IPS DF 19.7 (cell line): ENCODE data around the gene ACACA.
"Not testable (repeated sequence)": the region's sequence is repeated elsewhere in the genome, so short reads cannot be mapped to it uniquely, and the experiment has no call there.

ENCODE experiments used
- DNase-seq: peaks from one replicate; pipeline ENCODE4 v3.0.0-alpha.2; 2013; ENCODE audit warnings: low read depth, low spot score

ACACA gene

DNA sequence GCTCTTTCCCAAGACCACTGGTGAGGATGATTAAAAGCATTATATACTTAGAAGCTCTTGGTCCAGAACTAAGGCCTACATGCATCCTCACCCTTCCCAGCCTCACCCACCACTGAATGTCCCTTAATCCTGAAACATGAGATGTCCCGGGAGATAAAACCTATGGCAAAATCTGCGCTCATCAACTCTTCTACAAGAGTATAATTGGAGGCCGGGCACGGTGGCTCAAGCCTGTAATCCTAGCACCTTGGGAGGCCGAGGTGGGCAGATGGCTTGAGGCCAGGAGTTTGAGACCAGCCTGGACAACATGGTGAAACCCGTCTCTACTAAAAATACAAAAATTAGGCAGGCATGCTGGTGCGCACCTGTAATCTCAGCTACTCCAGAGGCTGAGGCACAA is 13.3 kb downstream of the ACACA start:
- DNase-seq, result no peak

DNA sequence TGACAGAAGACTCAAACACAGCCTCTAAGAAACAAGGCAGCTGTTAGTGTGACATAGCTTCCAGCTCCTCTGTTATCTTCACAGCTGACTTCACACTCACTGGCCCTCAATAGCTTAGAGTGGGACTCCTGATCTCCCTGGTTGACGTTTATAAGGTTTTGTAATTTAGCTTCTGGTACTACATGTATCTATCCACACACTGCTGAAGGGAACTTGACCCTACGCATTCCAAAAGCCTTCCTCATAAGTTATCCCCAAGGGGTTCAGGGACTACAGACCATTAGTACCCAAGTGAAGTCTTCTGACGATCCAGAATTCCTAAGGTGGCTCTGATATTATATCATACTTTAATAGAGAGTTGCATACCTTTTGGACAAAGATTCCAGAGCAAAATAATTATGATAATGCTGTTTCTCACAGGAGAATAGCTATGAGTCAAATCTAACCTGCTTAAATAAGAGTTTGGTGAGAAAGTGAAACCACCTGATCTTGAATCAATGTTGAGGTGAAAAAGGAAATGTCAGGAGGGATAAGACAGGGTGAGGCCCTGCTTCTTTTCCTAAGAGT is 14.5 kb downstream of the ACACA start:
- DNase-seq, result no peak

DNA sequence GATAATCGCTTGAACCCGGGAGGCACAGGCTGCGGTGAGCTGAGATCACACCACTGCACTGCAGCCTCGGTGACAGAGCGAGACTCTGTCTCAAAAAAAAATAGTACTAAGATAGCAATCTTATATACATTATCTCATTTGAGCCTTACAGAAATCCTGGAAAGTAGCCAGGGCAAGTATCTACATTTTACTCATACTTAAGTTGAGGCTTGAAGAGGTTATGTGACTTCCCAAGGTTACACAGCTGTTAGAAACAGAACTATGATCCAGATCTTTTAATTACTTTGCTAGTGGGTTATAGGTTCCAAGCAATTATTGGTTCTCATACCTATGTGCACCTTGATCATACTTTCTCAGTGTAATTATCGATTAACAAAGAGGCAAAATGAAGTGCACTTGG is 15.5 kb downstream of the ACACA start:
- DNase-seq, result no peak

DNA sequence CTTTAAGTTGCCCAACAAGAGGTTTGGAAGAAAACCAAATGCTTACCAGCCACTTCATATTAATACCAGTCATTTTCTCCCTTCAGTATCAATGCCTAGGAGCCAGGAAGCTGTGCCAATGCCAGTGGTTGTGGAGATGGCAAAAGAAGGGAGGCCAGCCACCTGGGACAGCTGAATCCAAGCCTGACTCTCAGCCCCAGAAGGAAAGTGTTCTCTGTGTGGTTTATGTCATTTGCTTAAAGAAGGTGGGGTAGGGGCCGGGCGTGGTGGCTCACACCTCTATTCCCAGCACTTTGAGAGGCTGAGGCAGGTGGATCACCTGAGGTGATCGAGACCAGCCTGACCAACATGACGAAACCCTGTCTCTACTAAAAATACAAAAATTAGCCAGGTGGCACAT is 17.5 kb downstream of the ACACA start:
- no peak for DNase-seq

DNA sequence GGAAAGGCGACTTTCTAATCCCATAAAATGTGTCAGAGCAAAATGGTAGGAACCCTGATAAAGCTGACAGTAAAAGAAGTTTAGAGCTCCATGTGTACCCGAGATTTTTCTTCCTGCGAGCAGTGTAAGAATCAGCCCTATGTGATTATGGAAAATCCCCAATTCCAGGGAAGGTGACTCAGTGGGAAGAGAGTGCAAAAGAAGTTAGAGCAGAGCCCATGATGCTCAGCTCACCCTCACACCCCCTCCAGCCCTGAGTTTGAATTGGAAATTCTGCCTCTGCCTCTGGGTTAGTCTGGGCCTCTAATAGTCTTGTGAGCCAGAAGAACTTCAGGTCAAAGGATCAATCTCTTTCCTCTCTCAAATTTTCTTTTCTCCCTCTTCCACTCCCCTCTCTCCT is 18.4 kb downstream of the ACACA start:
- no peak for DNase-seq

DNA sequence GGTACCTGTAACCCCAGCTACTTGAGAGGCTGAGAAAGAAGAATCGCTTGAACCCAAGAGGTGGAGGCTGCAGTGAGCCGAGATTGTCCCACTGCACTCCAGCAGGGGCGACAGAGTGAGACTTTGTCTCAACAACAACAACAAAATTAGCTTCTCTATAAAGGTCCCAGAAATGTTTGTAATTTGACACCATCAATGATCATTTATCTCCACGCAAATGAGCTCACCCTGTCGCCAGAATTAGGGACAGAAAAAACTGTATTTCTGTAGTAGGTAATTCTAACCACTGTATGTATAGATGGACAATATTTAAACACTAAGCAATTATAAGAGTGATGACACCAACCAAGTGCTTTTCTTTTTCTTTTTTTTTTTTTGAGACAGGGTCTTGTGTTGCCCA is 20.2 kb downstream of the ACACA start:
- DNase-seq, result no peak

DNA sequence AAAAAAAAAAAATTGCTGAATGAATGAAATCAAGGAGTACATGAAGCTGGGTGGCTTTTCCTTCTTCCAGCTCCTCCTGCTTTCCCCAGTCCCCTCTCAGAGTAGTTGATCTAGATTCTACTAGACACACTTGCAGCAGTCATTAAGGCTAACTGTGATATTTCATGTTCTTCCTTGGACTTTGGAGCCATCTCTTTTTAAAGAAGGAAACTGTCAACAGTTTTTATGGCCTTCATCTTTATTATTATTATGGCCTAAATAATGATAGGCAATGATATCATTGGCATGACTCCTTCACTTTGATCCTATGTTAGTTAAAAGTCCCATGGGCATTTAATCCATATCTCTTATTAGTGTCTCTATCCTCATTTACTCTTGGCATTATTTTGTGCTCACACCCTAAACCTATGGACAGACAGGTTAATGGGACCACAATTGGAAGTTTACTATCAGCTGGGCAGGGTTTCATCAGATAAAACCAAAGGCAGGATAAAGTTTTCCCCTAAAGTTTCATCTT is 21.1 kb downstream of the ACACA start:
- no peak for DNase-seq

DNA sequence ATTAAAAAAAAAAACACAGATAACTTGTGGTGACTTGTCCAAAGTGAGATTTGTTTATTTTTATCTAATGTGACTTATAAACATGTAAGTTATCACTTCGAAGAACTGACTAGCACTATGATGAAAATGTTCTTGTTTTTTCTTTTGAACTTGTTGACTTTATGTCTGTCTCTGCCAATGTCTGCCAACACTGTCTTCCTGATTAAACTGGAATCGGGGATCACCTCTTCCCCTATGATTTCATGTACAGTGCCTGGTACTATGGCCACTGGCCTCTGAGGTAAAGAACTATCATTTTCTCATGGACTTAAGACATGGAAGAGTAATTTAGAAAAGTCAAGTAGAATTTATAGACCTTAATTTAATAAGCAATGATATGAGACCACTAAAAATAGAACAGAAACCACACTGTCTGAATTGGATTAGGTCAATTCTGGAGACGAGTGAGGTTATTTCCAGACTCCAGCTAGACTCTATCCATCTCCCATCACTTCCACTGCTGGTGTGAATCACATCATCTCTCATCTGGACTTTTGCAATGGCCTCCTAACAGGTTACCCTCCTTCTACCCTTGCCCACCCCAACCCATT is 22.0 kb downstream of the ACACA start:
- no peak for DNase-seq

DNA sequence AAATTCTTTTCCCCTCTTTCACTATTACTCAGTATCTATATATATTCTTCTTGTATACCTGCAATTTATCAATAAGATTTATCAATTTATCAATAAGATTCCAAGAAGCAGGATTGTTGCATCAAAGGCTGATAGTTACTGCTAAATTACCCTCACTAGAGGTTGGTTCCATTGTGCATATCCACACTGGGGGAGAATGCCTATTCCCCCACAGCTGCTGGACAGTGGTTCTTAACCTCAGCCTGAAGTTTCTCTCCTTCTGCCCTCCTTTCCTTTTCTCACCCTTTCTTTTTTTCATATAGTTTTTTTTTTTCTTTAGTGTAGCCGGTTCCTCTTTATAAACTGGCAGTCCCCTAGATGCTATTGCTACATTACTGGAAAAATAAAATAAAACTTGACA is 24.6 kb downstream of the ACACA start:
- no peak for DNase-seq

DNA sequence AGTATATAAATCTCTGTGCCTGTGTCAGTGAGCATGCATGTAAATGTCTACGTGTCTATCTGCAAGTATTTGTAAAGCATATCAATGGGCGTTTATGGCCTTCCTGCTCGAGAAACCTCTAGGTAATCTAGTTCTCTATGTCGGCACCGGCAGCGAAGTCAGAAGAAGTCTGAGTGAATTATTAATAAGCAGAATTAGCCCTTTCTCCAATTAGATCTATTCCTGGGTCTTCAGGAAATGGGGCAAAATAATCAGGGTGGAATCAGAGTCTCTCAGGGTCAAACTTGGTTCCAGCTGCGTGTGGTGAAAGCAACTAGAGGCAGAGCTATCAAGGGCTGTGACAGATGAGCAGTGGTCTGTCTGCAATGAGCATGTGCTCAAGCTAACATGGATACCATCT is 30.9 kb downstream of the ACACA start, which contains the start of gene C17orf78:
Gene C17orf78 (plus strand): TSS at position 280 of the 400 bp plus-strand sequence. CDS start 108 bp downstream, at position 388.
- DNase-seq, result no peak

DNA sequence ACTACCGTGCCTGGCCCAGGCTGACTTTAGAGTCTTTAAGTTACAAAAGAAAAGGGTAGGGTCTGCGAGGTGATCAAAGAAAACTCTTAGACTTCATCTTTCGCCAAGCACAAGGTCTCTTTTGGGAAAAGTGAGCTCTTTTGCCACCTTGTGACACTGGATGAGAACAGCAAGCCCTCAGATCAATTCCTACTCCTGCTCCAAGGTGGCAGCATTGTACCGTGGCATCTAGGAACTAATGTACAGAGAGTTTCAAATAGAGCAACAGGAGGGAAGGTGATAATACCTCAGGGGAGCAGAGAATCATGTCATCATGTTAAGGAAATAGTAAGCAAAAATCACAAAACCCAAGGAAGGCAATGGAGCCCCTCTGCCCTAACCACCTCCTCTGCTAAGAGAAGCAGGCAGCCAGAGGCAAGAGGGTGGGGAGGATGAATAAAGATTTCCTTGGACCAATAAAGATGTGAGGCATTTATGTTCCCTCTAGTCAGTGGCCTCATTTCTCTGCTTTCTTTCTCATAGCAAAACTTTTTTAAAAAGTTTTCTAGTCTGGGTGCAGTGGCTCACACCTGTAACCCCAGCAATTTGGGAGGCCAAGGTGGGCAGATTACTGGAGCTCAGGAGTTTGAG is 33.0 kb downstream of the ACACA start:
- DNase-seq, result no peak

DNA sequence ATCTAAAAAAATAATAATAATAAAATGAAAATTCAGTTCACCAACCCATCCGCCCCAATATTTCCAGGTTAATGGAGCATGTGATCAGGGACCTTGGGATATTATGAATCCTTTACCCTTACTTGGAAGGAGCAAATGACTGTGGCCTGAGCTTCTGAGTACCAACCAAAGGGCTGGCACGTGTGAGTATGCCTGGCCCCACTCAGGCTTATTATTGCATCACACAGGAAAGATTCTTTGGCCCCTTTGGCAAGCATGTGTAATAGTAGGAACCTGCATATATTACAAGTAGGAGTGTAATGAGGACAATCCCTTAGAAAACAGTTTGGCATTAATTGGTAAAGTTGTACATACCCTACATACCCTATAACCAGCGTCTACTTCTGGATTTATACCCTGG is 38.1 kb downstream of the ACACA start:
- no peak for DNase-seq

DNA sequence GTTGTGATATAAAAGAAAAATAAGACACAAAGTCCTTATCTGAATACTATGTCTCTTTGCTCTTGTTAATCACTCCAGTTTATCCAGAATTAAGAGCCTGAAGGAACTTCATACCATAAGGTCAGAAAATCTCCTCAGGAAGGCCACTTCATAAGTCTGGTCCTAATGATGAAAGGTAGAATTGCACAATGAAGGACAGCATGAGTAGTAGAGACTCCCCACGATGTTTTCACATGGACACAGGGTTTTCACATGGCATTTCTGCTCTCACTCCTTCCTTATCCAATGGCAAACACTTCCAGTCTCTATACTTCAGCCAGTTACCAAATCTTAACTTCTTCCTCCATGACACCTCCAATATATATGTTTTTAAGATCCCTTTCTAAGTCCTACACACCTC is 41.0 kb downstream of the ACACA start:
- DNase-seq, result no peak

DNA sequence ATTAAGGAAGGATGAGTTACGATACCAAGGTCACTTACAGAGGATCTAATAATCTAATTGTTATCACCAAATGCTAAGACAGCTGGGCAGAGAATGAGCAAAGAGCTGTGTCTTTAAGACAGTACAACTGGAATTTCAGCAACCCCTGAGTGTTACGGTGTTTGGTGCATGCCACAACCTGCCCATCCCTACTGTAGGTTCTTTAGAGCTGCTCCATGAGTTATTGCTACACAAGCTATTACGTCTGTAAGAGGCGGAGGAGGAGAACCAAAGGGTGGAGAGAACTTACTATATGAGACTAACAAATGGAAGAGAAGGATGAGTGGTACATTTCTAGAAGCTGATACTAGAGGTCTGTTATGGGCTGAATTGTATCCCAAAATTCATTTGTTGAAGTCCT is 45.1 kb downstream of the ACACA start:
- DNase-seq, result no peak

DNA sequence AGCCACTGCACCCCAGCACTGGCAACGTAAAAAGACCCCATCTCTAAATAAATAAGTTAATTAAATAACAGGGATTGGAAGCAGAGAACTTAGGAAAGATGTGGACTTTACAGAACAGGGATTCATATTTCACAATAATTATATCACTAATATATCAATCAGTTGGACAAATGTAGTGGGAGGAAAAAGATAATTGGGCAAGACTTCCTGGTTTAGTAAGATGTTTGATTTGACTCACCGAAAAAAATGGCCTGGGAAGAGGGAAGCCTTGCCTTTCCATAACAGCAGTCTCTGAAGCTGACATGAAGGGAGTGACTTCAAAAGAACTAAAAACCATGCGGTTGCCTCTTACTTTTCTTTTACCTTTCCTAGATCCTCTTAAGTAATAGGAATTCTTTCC is 46.0 kb downstream of the ACACA start:
- DNase-seq, result no peak

DNA sequence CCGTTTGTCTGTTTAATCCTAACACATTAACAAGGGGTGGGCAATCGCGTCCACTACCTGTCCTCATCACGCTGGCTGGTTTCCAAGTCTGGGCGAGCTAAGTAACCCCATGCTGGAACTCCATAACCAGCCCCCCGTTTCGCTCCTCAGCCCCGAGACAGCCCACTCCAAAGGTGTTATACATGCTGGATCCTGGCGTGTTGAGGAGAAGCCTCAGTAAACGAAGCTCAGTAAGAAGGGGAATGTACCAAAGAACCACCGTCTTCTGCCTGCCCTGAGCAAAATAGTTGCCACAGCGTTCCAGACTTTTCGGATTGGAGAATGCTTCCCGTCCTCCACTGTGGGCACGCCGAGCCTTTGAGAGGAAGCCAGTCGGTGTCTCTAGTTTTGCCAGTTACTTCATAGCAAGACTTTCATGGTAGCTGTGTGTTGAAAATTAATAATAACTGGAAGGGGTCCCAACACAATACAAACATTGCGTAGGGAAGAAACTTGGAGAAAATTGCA is 46.9 kb downstream of the ACACA start:
- DNase-seq, result no peak

DNA sequence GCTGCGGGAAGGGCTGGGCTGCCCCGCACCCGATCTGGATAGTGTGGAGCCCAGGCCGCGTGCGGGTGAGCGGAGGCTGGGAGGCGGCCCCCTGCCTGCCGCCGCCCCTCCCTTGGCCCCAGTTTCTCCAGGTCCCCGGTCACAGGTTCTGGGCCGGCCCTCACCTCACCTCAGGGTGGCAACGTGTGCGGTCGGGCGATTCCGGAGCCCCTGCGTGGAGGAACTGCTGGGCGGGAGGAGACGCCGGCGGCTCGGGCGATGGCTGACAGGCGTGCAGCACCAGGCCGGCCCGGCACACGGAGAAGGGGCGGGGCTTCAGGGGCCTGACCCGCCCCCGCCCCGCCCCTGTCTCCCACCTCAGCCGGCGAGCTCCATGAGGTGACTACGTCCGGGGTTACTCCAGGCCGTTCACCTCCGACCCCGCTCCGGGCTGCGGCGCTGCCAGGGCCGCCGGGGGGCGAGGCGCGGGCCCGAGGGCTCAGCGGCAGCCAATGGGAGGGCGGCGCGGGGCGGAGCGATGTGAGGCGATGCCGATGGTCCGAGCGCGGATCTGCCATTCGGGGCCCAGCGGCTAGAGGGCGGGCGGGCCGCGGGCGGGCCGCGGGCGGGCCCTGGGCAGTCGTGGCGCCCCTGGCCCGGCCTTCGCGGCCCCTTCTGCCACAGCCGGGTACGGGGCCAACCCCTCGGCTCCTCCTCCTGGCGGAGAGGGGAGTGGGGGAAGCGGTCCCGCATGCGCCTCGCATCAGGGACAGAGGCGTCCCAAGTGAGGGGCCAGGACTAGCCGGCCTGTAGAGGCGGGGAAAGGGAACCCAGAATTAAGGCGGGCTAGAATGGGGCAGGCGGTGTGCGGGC is 47.6 kb downstream of the ACACA start:
- peak; percentile 81 for DNase-seq

DNA sequence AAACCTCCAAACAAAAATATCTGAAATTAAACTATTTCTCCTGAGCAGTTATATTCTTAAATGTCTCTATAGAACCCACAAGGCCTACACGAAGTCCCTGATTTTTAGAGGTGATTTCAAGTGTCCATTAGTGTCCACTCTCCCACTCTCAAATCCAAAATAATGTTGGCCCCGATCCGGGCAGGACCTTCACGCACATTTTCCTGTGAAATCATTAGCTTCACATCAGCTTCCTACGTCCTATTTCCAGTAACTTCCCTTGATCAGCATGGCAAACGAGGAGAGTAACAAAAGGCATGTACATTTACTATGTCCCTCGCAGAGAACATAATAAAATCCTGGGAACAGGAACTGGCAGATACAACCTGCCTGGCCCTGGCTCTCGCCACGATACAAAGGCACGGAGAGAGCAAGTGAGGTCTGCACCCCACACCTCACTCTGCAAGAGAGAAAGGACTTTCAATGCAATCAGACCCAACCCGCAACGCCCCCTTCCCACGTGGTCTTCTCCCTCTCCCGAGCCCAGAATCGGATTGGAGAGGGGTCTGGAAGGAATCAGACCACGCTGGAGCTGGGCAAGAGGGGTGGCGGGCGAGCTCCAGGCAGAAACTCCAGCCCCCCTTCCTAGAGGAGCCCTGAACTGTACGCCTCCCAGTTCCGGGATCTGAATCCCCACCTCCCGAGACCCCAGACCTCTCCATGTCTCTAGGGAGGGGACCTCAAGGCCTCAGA is 48.4 kb downstream of the ACACA start:
- peak; percentile 74 for DNase-seq

DNA sequence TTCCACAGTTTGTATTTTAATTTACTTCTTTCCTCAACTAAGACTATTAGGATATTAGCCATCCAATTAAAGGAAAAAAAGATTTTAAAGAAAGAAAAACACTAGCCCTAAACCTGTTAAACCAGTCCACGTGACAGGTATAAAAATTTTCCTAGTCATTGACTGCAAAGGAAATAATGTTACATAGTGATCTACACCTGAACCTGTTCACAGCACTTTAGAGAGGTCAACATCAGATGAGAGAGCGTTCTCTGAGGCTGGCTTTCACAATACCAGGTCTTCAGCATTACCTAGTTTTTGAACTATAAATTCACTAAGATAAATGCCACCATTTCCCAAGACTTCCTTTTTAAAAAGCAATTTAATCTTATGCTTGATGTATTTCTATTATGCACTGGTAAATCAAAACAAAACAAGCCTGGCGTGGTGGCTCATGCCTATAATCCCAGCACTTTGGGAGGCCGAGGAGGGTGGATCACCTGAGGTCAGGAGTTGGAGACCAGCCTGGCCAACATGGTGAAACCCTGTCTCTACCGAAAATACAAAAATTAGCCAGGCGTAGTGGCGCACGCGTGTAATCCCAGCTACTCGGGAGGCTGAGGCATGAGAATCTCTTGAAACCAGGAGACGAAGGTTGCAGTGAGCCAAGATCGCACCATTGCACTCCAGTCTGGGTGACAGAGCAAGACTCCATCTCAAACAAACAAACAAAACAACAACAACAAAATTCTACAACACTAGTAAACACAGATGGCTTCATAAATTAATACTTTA is 49.7 kb downstream of the ACACA start:
- DNase-seq, result not testable (repeated sequence)

DNA sequence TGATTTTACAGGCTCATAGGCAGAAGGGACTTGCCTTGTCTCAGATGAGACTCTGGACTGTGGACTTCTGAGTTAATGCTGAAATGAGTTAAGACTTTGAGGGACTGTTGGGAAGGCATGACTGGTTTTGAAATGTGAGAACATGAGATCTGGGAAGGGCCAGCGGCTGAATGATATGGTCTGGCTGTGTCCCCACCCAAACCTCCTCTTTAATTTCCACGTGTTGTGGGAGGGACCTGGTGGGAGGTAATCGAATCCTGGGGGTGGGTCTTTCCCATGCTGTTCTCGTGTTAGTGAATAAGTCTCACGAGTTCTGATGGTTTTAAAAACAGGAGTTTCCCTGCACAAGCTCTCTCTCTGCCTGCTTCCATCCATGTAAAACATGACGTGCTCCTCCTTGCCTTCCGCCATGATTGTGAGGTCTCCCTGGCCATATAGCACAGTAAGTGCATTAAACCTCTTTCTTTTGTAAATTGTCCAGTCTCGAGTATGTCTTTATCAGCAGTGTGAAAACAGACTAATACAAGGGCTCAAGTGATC is 59.7 kb downstream of the ACACA start:
- not testable (repeated sequence) for DNase-seq
